Neural progenitor cell (in vitro differentiated cells): Measurements from ENCODE around the gene PLXDC2. TPM values are rescaled to one million over a fixed set of nuclear protein-coding genes. Genes with fewer than 3 reads are reported as not detected.

Experiments used
- DNase-seq: peaks from one replicate; pipeline ENCODE4 v3.0.0-alpha.2; 2016; ENCODE audit warnings: low spot score
- H2AFZ ChIP-seq: fragments of 200-600 bp; sonication (generic); replicated peaks from 2 replicates; pipeline ENCODE4 v1.6.1; 2016; ENCODE audit warnings: antibody characterized with exemption
- H3F3A ChIP-seq: fragments of 200-600 bp; sonication (generic); 2 replicates; pipeline ENCODE4 v1.6.1; 2016; ENCODE audit warnings: antibody characterized with exemption, low read depth
- H3K27ac ChIP-seq: fragments of 200-600 bp; sonication (generic); 2 replicates; pipeline ENCODE4 v1.5.1; 2016; ENCODE audit warnings: mild to moderate bottlenecking
- H3K27me3 ChIP-seq: fragments of 200-600 bp; sonication (generic); 2 replicates; pipeline ENCODE4 v1.6.1; 2016; ENCODE audit warnings: mild to moderate bottlenecking, moderate library complexity
- H3K36me3 ChIP-seq: fragments of 200-600 bp; sonication (generic); 2 replicates; pipeline ENCODE4 v1.5.1; 2016
- H3K4me1 ChIP-seq: fragments of 200-600 bp; sonication (generic); 2 replicates; pipeline ENCODE4 v1.6.1; 2016; ENCODE audit warnings: mixed run types
- H3K4me2 ChIP-seq: fragments of 200-600 bp; sonication (generic); 2 replicates; pipeline ENCODE4 v1.6.1; 2016
- H3K4me3 ChIP-seq: fragments of 200-600 bp; sonication (generic); 2 replicates; pipeline ENCODE4 v1.5.1; 2016
- H3K79me2 ChIP-seq: fragments of 200-600 bp; sonication (generic); 2 replicates; pipeline ENCODE4 v1.6.1; 2016; ENCODE audit warnings: low read depth
- H3K9ac ChIP-seq: fragments of 200-600 bp; sonication (generic); 2 replicates; pipeline ENCODE4 v1.6.1; 2016
- H3K9me3 ChIP-seq: fragments of 200-600 bp; sonication (generic); 2 replicates; pipeline ENCODE4 v1.5.1; 2016; ENCODE audit warnings: low read depth
- H4K20me1 ChIP-seq: fragments of 200-600 bp; sonication (generic); 2 replicates; pipeline ENCODE4 v1.6.1; 2016; ENCODE audit warnings: low read depth
- H3K27ac Mint-ChIP-seq: 3 replicates; pipeline ENCODE4 v1.8.0; 2021; ENCODE audit warnings: mixed read lengths
- H3K27me3 Mint-ChIP-seq: 2 replicates; pipeline ENCODE4 v1.8.0; 2022; ENCODE audit warnings: low read depth, mild to moderate bottlenecking, inconsistent platforms, moderate library complexity, mixed read lengths; ENCODE audit not compliant: insufficient read depth
- H3K36me3 Mint-ChIP-seq: 3 replicates; pipeline ENCODE4 v1.8.0; 2021; ENCODE audit warnings: mixed read lengths
- H3K4me1 Mint-ChIP-seq: 3 replicates; pipeline ENCODE4 v1.8.0; 2021; ENCODE audit warnings: mixed read lengths
- H3K4me3 Mint-ChIP-seq: 3 replicates; pipeline ENCODE4 v1.8.0; 2021; ENCODE audit warnings: mild to moderate bottlenecking, moderate library complexity, mixed read lengths
- H3K9me3 Mint-ChIP-seq: 3 replicates; pipeline ENCODE4 v1.8.0; 2020; ENCODE audit warnings: mixed read lengths
- EZH2 ChIP-seq: fragments of 200-600 bp; sonication (generic); IDR thresholded peaks from 2 replicates; pipeline ENCODE4 v1.6.1; 2017; ENCODE audit warnings: antibody characterized with exemption, mild to moderate bottlenecking, moderate library complexity
- EZH2phosphoT487 ChIP-seq: fragments of 200-600 bp; sonication (generic); IDR thresholded peaks from 2 replicates; pipeline ENCODE4 v1.6.1; 2017; ENCODE audit warnings: antibody characterized with exemption
- total RNA-seq: library from RNA; depleted of rRNA; stranded (reverse); fragments of >200 nt; gene quantifications from 2 replicates; pipeline ENCODE4 v1.2.3, GENCODE V29; 2015; ENCODE audit warnings: low replicate concordance
- TF ChIP-seq, protein P1 (sequence below): fragments of 200-600 bp; sonication (generic); IDR thresholded peaks from 2 replicates; pipeline ENCODE4 v1.5.1; 2017; ENCODE audit warnings: antibody characterized with exemption, mild to moderate bottlenecking

Gene PLXDC2
- total RNA-seq, 1 donor from 2014 or later: 44.2 TPM

DNA sequence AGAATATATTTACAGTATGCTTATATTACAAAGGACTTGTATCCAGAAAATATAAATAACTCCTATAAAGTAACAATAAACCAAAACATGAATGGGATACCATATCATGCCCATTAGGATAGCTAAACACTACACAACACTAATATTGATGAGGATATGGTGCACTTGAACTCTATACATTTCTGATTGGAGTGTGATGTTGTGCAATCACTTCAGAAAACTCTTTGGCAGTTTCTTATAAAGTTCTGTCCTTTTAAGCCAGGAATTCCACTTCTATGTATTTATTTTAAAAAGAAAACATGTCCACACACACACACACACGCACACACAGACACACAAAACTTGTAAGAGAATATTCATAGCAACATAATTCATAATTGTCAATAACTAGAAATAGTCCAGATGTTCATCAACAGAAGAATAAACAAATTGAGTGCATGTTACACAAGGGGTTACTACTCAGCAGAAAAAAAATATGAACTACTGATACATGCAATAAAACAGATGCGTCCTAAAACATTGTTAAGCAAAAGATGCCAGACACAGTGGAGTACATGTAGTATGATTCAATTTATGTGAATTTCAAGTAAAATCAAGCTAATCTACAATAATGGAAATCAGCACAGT, 416.0 kb downstream of the PLXDC2 start:
- Histone ChIP-seq H4K20me1 (no peaks in the 10 kb centered on the region), H3K4me1 (peaks cover 14% of the 10 kb centered on the region), H3K27ac (no peak overlapping the region), H3K27me3 (no peaks in the 10 kb centered on the region), H3K4me2 (no peak overlapping the region), H3K36me3 (no peaks in the 10 kb centered on the region), H3K4me3 (no peak overlapping the region), H3K9me3 (no peaks in the 10 kb centered on the region), H2AFZ (no peak overlapping the region), H3F3A (peaks cover 7% of the 10 kb centered on the region), H3K79me2 (no peaks in the 10 kb centered on the region), H3K9ac (no peak overlapping the region)
- Mint-ChIP-seq H3K27ac (no peak overlapping the region), H3K36me3 (peaks cover 15% of the 10 kb centered on the region), H3K4me3 (no peak overlapping the region), H3K9me3 (no peaks in the 10 kb centered on the region), H3K27me3 (no peaks in the 10 kb centered on the region), H3K4me1 (peaks cover 28% of the 10 kb centered on the region)
- no peak for DNase-seq
- TF ChIP-seq EZH2 (no peak), EZH2phosphoT487 (no peak)
- TF ChIP-seq, protein P1, sequence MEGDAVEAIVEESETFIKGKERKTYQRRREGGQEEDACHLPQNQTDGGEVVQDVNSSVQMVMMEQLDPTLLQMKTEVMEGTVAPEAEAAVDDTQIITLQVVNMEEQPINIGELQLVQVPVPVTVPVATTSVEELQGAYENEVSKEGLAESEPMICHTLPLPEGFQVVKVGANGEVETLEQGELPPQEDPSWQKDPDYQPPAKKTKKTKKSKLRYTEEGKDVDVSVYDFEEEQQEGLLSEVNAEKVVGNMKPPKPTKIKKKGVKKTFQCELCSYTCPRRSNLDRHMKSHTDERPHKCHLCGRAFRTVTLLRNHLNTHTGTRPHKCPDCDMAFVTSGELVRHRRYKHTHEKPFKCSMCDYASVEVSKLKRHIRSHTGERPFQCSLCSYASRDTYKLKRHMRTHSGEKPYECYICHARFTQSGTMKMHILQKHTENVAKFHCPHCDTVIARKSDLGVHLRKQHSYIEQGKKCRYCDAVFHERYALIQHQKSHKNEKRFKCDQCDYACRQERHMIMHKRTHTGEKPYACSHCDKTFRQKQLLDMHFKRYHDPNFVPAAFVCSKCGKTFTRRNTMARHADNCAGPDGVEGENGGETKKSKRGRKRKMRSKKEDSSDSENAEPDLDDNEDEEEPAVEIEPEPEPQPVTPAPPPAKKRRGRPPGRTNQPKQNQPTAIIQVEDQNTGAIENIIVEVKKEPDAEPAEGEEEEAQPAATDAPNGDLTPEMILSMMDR: no peak

DNA sequence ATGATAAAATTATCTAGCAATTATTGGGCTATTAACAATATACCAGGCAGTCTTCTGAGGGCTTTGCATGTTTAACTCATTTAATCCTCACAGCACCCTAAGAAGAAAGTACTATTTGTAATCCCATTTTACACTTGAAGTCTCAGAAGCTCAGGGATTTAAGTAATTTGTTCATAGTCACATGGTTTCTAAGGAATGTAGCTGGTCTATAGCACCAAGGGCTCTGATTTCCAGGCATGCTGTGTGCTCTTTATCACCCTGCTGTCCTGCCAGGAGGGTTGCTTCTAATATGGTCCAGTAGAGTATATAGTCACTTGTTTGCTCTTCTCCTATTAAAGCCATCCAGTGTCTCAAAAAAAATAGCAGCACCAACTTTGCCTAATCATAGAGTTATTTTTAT, 417.2 kb downstream of the PLXDC2 start:
- Histone ChIP-seq H3K4me1 (peaks cover 14% of the 10 kb centered on the region), H4K20me1 (no peaks in the 10 kb centered on the region), H3K4me2 (peak overlapping the region; percentile 47), H2AFZ (no peak overlapping the region), H3K79me2 (no peaks in the 10 kb centered on the region), H3K36me3 (no peaks in the 10 kb centered on the region), H3K4me3 (no peak overlapping the region), H3K27me3 (no peaks in the 10 kb centered on the region), H3K9ac (no peak overlapping the region), H3K27ac (peak overlapping the region; percentile 42), H3F3A (peaks cover 7% of the 10 kb centered on the region), H3K9me3 (no peaks in the 10 kb centered on the region)
- peak; percentile 35 for TF ChIP-seq EZH2phosphoT487
- TF ChIP-seq, protein P1: no peak
- Mint-ChIP-seq H3K27ac (no peak overlapping the region), H3K4me3 (no peak overlapping the region), H3K9me3 (no peaks in the 10 kb centered on the region), H3K27me3 (no peaks in the 10 kb centered on the region), H3K36me3 (peaks cover 9% of the 10 kb centered on the region), H3K4me1 (peaks cover 29% of the 10 kb centered on the region)
- DNase-seq: peak; percentile 71

DNA sequence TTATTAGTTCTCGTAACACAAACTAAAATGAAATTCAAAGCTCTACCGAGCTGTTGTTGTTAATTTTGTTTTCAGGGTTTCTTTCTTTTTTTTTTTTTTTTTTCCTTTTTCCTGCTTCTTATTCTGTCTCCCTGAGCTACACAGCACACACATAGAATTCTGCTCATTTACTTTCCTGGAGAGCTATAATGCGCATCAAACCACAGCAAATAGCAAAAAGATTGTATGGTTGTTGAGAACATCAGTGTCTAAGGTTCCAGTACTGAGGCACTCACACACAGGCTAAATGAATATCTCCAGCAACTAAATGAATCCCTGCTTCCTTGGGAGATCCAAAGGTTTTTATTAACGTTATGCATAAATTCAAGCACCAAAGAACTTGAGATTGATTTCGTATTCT, 418.3 kb downstream of the PLXDC2 start:
- no peaks in the 10 kb centered on the region for H3K79me2 ChIP-seq
- H3K27ac ChIP-seq: no peak overlapping the region
- H3K4me3 ChIP-seq: no peak overlapping the region
- Mint-ChIP-seq H3K9me3 (peaks cover 4% of the 10 kb centered on the region), H3K27me3 (no peaks in the 10 kb centered on the region), H3K4me3 (no peak overlapping the region), H3K36me3 (peaks cover 13% of the 10 kb centered on the region), H3K27ac (no peak overlapping the region), H3K4me1 (peaks cover 29% of the 10 kb centered on the region)
- H4K20me1 ChIP-seq: no peaks in the 10 kb centered on the region
- TF ChIP-seq, protein P1: no peak
- TF ChIP-seq EZH2phosphoT487 (no peak), EZH2 (no peak)
- H3K36me3 ChIP-seq: no peaks in the 10 kb centered on the region
- H3K27me3 ChIP-seq: no peaks in the 10 kb centered on the region
- no peaks in the 10 kb centered on the region for H3K9me3 ChIP-seq
- peaks cover 14% of the 10 kb centered on the region for H3K4me1 ChIP-seq
- no peak overlapping the region for H2AFZ ChIP-seq
- H3K4me2 ChIP-seq: no peak overlapping the region
- H3F3A ChIP-seq: peaks cover 7% of the 10 kb centered on the region
- DNase-seq: no peak
- H3K9ac ChIP-seq: no peak overlapping the region
